ENCODE results near the gene DDX20.
A peak's percentile ranks its signal among the peaks of the same experiment; 100 is the strongest.
"Not testable (repeated sequence)": the region's sequence is repeated elsewhere in the genome, so short reads cannot be mapped to it uniquely, and the experiment has no call there.

The DDX20 gene

DNA sequence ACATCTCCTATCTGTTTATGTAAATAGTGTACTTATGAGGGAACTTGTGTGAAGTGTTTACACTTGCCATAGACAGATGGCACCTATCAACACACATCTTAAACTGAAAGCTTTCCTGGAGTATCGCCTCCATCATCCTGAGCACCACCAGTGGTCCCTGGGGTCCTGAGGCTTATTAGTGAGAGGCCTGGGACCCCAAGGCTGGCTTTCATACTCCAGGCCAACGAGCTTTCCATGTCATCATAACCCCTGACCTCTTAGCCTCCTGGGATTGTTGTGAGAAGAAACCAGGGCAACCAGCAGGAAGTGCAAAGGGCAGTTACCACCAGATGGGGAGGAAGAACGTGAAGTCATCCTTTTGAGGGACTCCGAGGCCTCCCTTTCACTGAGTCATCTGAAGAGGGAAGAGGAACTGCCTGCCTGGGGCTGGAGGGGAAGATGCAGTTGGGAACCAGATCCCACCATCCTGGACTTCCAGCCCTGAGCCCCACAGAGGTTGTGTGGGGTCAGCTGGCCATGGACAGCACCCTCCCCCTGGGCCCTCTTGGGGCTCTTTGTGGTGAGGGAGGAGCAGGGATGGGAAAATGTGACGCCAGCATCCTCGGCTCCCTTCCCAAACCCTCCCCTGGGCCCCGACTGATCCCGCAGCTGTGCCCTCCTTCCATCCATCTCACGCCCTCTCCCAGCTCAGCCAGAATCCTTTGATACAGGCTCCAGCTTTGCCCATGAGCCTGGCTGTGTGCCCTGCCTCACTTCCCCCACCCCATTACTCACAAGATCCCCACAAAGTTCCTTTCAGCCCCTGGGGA, 22.3 kb upstream of the DDX20 start:
- no peak for DNase-seq

DNA sequence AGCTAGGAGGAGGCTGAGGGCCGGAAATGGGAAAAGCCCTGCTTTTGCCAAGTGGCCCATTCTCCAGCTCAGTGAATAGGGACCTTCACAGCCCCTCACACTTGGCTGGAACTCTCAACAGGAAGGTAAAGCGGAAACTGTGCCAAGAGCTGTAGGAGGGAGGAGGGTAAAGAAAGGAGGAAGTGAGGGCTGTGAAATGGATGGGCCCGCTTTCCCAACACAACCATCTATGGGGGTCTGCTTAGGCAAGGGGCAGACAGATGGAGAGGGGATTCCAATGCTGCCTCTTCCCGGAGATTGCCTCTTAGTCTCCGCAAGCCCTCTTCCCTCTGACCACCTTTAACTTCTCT, 21.7 kb upstream of the DDX20 start:
- DNase-seq = no peak

GRCh38 chr1:111734426-111734825, 21.3 kb upstream of the DDX20 start:
- DNase-seq = no peak

- no peak for DNase-seq
Measured at GRCh38 chr1:111734856-111735255, 20.8 kb upstream of the DDX20 start.

DNA sequence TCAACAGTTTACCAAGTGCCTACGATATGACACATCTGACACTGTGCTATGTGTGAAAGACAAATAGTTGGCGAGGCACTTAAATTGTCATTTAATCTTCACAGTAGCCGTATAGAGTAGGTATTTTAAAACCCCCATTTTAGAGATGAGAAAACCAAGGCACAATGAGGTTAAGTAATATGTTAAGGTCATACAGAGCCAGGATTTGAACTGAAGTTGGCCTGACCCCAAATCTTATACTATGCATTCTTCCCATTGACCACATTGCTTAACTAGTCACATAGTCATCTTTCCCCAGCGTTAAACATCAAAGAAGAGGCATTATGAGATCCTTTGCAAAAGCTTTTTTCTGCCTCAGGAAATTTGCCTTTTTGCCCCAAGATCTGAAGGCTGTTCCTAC, 20.4 kb upstream of the DDX20 start:
- DNase-seq = no peak

DNA sequence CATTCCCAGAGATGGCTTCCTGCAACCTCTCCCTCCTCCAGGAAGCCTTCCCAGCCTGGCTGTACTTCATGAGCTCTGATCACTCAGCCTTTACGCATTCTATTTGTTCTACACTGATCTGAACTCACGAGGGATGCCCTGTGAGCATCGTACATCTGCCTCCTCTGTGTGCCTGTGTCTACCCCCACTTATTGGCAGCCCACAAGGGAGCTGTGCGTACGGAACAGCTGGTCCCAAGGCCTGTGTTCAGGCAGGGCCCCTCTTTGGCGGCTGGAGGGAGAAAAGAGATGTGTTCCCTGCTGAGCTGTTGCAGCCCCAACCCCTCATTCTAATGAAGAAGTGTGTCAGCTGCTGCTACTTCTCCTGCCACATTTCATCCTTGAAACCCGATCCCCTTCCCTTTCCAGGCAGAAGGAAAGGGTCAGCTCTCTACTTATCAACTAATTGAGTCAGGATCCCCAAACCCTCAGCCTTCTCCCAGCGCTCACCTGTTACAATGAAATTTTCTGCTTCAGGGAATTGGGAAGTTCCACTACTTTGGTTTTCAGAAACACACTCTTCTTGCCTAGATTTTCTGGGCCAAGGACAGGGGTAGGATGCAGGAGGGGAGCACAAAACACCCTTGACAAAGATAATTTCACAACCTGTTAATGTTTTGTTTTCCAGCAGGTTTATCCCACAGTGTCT, 19.7 kb upstream of the DDX20 start:
- peak; percentile 33 to 44 for DNase-seq

- DNase-seq = peak in 1 of 2 experiments; percentile 3
Measured at GRCh38 chr1:111736548-111737215, 19.0 kb upstream of the DDX20 start.

DNA sequence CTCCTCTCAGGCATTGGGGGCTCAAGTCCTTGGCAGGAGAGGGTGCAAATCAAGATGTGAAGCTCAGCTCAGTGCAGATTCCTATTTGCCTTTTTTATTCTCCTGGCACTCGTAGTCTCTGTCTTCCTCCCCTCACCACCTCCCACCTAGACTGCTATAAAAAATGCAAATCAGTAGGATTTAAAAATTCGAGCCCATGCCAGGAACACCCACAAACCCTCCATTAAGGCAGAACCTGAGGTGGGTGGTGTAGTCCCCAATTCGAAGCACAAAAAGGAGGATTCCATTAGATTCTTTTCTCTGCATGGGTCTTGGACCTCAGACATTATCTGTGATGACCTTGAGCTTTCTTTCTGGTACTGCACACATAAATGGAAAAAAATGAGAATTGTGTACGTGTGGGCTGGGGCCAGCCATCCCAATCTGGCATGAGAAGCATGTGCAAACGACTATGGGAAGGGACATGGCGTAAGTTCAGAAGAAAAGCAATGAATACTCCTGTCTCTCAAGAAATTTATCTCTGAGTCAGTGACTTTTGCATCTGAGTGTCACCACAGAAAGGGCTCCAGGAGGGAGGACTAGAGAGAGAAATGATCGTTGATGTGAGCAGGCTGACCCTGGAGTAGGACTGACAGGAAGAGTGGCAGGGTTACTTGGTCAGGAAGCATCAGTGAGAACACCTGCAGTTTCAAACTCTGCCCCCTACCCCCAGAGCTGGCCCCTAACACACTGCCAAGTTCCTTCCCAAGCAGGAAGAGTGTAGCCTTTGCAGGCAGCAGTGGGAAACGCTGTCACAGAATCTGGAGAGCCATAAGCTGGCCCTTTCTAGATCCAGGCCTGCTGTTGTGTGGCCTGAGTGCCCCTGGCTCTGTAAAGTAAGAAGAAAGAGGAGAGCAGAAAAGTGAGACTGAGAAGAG, 18.2 kb upstream of the DDX20 start:
- DNase-seq = no peak

- DNase-seq = no peak
Measured at GRCh38 chr1:111738133-111738435, 17.6 kb upstream of the DDX20 start.

DNA sequence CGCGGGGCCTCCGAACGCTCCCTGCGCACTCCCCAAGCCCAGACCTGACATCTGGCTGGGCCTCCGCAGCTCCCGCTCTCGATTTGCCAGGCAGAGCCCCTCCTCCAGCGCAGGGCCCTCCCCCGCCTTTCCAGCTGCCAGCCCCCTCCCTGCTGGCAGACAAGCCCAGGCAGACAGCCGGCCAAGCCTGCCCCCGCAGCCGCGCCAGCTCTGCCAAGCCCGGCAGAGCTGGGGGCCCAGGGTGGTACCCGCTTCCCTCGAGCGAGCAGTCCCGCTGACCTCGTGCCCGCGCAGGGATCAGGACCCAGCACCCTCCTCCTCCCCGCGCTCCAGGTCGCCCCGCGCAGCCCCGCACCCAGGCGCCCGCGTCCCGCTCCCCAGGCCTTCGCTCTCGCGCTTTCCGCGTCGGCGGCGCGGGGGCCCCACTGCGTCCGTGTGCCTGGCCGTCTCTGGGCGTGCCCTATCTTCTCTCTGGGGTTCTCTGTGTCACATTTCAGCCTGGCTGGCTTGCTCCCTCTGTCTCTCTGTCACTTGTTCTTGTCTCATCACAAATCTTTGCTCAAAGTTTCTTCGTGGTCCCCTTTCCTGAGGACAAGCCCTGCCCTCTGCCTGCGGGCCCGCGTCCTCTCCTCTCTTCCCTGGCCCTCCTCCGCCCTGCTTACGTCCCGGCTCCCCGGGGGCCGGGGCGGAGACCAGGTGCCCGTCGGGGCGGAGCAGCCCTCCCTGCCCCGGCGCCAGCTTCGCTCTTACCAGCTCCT, 17.1 kb upstream of the DDX20 start:
- peak; percentile 60 to 80 for DNase-seq

DNA sequence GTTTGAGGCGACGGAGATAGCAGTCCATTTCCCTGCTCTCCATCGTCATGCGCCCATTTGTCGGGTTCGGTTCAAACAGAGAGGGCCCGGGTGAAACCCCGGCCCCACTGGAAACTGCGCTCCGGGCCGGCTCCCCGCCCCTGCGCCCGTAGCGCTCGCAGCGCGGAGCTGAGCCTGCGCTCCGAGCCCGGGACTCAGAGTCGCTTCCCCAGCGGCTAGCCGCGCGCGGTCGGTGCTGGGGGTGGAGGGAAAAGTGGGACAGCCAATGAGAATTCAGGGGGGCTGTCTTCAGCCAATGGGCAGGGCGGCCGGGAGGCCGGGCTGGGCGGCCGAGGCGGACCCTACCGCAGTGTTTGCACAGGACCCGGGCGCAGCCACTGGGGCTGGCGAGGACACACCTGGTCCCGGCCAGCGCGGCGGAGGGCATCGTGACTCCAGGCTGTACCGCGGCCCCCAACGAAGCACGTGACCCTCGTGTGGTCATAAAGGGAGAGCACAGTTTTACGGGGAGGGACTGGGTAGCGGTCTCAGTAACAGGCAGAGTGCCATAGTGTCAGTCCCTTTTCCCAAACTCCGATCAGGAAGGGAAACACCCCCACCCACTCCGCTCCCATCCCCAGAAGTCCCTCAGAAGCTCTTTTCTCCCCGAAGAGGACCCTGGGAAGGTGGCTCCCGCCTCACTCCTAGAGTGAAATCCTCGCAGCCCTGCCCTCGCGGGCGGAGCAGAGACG, 16.3 kb upstream of the DDX20 start, which contains the start of gene INKA2:
INKA2 (minus strand) TSS at position 202 of the 731 bp plus-strand sequence; CDS start at position 49, 153 bp downstream.
- DNase-seq = peak; percentile 87 to 88

DNA sequence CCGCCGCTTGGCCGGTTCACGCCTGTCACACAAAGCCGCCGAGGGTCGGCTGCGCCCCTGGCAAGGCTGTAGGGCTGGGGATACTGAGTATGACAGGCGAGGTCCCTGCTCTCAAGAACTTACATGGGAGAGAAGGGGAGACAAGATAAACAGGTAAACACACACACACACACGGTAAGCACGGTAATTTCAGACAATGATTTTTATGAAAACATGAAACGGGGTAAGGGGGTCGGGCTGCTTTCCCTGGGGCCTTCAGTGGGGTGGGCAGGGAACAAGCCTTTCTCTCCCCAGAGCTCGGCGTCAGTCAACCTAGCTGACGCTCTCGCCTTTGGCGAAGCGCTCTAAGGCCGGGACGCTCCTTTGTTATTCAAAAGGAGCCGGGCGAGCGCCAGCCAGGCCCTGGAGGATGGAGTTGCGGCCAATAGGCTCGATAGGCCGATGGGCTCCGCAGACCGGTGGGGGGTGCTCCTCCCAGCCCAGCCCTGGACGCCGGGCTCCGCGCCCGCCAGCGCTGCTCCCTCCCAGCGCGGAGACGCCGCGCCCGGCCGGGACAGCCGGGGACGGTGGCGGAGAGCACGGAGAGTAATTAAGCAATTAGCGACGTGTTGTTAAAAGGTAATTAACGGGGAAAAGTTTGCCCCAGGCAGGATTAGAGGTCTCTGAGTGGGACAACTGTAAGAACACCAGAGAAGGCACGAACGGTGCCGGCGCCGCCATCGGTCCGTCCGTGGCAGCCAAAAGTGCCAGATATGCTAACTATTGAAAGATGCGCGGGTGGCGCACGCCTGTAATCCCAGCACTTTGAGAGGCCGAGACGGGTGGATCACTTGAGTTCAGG, 15.6 kb upstream of the DDX20 start:
- DNase-seq = peak; percentile 42 to 58

GRCh38 chr1:111742292-111742691, 13.4 kb upstream of the DDX20 start:
- DNase-seq = not testable (repeated sequence)

- DNase-seq = no peak
Measured at GRCh38 chr1:111742938-111743549, 12.7 kb upstream of the DDX20 start.

DNA sequence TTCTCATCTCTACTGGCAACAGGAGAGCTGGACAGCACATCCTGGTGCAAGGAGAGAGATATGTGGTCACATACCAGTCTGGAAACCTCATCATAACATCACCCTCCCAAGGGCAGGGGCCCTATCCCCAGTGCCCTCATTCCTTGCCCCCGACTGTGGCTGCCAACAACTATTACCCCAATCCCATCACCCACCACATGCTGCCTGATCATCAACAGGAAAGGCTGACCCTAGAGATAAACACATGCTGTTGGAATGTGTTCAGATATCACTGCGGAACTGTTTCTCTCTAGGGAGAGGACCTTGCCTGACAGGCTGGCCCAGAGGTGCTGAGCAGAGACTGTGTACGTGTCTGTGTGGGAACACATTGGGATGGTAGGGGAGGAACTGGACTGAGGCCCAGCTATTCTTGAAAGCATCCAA, 12.0 kb upstream of the DDX20 start:
- DNase-seq = no peak

- DNase-seq = peak in 1 of 2 experiments; percentile 19
Measured at GRCh38 chr1:111745675-111746613, 9.8 kb upstream of the DDX20 start.

DNA sequence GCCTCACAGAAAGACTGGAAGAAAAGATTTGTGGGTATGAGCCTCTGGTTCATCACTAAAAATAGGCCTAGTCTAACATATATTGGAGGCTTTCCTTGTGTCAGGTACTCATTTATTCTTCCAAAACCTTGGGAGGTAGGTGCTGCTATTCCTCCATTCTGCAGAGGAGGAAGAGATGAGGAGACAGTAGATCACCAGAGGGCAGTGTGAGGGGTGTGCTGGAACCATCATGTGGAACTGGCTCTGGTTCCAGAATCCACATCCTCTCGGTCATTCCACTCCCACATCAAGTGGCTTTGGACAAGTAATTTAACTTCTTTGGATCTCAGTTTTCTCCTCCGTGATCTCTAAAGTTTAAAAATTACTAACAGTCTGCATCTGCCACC, 9.1 kb upstream of the DDX20 start:
- no peak for DNase-seq

DNA sequence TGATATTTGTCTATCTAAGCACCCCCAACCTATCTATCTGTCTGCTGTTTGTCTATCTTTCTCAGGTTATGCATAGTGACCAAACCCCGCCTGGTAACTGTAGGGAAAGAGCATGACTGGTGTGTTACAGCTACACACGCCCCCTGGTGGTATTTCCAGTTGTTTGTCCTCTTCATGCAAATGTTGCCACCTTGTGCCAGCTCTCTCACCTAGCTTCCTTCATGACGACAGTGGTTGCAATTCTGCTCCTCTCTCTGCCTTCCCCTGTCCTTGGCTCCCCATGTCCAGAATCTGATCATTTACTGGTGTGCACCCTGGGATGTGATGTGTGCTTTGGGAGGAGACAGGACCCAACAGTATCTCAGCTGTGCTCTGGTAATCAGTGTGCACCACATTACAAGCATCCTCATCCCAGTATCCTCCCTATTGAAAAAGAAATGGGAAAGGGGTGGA, 8.4 kb upstream of the DDX20 start:
- no peak for DNase-seq

- DNase-seq = no peak
Measured at GRCh38 chr1:111747947-111748346, 7.8 kb upstream of the DDX20 start.
